T-helper 9 cell (primary cell): Measurements from ENCODE around the gene CAPN3.

ENCODE experiments used
- DNase-seq: peaks from one replicate; pipeline ENCODE4 v3.0.0-alpha.2; 2020

The CAPN3 gene

DNA sequence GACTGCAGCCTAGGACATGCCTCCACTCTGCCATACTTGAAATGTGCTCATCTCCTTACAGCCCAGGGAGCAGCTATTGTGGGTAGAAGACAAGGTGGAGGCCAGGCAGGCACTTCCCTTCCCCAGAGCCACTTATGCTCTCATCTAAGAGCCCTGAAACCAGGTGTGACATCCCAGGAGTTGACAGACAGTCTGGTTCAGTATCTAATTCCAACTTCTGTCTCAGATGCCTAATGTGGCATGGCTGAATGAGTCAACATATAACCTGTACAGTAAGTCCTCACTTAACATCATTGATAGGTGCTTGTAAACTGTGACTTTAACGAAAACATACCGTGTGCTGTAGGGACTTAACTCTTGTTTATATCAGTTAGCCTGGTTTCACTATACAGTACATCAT is 1.2 kb upstream of the CAPN3 start:
- DNase-seq, result no peak

DNA sequence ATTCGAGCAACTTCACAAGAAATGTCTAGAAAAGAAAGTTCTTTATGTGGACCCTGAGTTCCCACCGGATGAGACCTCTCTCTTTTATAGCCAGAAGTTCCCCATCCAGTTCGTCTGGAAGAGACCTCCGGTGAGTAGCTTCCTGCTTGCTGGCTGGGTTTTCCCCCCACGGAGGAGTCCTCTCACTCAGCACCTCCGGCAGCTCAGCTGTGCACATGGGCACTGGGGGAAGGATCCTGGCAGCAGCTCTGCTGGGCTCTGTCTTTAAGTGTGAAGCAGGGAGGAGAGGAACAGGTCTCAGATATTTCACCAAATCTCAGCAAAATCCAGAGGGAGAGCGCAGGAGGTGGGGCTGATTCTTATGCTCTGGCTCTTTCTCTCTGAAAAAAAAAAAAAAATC is 684 bp downstream of the CAPN3 start:
- no peak for DNase-seq

DNA sequence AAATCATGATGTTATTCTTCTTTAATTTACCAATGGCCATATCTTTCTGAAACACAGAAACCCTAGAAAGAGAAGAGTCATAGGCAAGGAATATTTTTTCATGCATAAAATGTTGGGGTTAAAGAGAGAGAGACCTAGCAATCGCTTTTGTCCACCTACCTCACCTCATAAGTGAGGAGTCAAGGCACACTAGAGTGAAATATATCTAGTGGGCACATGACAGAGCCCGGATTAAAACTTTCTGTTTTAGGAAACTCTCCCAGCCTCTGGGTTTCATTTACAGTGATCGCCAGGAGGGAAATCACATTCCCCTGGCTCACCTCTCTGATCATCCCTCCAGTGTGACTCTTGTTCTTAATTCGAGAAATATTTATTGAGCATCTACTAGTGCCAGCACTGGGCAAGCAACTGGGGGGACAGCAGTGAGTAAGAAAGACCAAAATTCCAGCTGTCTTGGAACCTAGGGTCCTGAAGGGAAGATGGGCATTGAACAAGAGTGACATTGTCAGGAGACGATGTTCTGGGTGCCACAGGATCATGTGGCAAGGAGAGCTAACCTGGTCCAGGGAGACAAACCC is 1.3 kb downstream of the CAPN3 start:
- no peak for DNase-seq

DNA sequence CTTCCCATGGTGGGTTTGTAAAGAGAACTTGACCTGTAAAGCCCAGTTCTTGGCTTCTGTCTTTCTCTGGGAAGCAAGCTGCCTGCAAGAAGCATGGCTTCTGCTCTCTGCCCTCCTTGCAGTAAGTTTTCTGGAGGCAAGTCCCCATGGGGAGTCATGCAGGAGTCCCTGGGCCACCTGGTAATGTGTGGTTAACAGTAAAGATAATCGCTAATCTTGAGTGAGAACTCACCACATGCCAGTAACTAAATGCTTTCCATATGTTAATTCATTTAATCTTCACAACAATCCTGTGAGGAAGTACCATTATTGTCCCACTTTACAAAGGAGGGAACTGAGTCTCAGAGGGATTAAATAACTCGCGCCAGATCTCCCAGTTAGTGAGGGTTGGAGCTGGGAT is 4.2 kb downstream of the CAPN3 start:
- no peak for DNase-seq

DNA sequence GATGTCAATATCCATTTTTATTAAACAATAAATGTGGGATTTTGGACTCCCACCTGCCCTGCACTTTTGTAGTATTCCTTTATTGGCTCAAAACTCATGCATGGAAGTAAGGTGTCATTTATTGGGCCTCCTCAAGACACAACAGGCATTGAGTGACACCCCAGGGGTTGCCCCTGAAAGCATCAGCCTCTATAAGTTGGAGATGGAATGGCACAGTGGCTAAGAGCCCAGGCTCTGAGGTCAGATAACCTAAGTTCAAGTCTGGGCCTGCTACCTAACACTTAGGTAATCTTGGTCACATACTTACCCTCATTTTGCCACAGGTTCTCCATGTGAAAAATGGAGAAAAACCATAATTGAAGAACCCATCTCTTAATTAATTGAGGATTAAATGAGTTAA is 4.6 kb downstream of the CAPN3 start:
- no peak for DNase-seq

DNA sequence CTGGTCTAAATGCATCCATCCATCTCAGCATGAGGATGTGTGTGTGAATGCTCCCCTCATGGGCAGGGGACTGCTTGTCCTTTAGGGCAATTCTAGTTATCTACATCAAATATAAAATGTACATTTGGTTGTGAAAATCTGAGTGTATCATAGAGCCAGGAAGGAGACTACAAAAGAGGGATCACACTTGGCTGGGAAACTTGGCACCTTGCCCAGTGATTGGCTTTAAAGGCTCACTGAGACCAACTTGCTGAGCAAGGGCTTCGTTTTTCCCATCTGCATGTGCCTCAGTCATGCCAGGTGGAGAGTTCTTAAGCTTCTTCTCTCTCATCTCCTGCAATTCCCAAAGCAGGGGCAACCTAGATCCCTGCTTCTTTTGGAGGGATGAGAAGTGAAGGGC is 5.2 kb downstream of the CAPN3 start:
- no peak for DNase-seq

DNA sequence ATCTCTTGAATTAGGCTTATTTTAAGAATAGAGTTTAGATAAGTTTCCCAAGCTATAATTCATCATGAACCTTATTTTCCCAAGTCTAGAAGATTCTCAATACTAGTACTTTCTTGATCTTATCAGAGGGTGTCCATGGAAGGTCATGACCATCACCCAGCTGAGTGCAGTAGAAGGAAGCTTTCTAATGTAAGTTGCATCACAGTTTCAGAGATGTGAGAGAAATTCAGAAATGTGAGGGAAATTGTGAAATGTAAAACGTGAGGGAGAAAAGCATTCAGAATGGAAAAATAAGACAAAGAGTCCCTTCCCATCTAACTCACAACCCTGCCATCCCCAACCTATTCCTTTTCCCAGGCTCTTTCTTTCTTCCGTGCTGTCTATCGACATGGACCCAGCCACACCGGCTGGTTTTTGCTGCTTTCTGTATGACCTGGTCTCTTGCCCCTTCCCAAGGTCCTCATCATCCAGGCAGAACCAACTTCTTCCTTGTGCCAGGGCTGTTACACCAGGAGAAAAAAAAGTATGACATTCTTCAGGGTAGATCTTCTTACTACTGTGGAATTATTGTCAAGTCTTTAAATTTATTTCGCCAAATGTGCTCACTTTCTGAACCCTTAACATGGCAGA is 6.7 kb downstream of the CAPN3 start:
- no peak for DNase-seq

DNA sequence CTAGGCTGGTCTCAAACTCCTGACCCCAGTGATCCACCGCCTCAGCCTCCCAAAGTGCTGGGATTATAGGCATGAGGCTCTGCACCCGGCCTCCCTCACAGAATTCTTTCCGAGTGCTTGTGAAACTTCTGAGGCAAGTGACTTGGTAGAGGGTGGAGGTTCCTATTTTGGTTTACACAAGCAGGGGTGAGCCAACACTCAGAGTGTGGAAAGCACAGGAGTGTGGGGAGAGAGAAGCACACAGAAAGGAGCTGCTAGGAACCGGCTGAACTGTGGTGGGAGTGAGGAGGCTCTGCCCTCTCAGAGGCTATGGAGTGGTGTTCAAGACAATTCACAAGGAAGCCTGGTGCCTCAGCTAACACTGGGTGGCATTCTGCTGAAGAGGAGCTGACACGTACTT is 7.7 kb downstream of the CAPN3 start:
- no peak for DNase-seq

DNA sequence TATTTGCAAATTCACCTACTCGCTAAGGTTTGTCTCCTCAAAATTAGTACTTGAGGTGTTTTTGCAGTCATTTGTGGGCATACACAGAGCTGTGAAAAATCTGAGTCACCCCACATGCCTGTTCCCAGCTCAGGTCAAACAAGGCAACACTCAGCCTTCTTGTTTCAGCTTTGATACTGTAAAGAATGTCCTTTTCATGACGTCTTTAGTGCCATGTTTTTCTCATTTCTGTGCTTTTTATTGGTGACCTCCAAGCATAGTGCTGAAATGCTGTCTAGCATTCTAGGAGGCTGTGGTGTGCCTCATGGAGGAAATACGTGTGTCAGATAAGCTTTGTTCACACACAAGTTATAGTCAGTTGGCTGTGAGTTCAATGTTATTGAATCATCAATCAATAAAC is 8.8 kb downstream of the CAPN3 start:
- DNase-seq, result no peak

DNA sequence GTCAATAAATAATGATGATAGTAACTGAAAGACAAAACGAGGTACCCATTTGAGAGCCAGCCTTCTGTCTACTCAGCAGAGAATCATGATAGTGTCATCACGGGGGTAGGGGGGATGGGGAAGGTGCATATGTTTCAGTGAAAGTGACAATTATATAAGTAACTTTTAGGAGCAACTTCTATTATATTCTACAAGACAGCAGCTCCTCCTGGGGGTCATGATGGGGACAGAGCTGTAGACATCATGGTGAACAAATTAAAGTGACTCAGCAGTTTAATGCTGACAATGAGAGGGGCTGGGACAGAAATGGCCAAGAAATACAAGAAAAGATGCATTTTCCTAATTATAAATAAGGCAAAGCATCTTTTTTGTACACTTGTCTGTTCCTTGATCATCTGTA is 11.8 kb downstream of the CAPN3 start:
- DNase-seq, result no peak

DNA sequence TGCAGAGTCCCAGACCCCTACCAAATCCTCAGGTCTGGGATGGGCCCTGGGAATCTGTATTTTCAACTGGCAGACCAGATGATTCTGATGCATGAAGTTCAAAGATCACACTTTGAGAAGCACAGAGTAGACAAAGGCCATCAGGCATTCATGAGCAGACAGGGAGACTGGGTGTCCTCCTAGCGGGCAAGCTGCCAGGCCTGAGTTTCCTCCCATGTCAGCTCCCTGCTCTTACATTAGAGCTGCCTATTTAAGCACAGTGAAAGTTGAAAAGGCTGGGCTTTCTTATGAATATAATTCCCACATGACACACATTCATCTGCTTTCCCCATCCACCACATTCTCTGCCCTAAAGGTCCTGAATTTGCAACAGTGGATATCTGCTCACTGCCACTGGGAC is 14.0 kb downstream of the CAPN3 start:
- DNase-seq, result no peak

DNA sequence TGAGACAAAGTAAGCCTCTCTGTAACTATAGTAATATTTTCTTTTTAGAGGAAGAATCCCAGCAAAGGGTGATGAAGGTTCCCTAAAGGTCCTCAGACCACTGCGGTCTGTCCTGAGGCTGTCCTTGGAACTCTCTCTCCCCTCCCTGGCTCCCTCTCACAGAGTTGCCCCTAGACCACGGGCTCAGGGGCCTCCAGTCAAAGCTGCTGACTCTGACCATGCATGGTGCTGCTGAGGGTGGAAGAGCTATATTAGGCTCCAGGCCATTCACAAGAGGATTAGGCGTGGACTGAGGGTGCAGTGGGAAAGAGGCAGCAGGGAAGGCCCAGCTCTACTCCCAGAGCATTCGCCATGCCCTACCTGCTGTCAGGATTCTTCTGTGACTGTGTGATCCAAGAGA is 14.6 kb downstream of the CAPN3 start:
- DNase-seq, result no peak

DNA sequence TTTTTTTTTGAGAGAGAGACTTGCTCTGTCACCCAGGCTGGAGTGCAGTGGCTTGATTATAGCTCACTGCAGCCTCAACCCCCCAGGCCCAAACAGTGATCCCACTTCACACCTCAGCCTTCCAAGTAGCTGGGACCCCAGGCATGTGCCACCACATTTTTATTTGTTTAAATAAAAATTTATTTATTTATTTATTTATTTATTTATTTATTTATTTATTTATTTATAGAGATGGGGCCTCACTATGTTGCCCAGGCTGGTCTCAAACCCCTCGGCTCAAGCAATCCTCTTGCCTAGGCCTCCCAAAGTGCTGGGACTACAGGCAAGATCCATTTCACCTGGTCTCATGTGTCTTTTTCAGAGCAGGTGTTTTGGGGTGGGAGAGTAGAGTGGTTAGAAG is 15.5 kb downstream of the CAPN3 start:
- no peak for DNase-seq

DNA sequence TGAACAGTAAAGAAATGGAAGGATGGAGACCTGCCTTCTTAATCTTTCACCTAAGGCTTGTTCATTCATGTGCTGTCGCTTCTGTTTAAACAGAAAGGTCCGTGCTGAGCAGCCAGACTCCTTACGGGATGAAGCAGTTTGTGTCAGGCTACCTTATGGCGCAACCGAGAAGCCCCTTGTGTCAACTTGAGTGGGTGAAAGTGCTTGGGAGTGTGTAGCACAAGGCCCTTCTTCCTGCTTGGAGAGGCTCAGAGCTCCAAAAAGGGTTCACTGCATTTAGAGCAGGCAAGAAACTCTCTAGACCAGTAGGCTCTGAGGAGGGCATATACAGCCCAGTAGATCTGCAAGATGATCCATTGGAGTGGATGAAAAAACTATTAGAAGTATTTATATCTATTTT is 16.0 kb downstream of the CAPN3 start:
- no peak for DNase-seq

DNA sequence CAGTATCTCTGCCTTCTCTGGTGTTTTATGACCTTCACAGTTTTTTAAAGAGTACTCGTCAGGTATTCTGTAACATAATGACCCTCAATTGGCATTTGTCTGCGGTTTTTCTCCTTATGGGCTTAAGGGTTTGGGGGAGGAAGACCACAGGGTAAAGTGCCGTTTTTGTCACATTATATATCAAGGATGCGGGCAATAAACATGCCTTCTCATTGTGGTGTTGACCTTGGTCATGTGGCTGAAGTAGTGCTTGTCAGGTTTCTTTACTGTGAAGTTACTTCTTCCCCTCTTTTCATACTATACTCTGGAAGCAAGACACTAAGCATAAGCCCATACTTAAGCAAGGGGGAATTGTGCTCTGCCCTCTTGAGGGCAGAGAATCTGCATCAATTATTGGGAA is 16.6 kb downstream of the CAPN3 start:
- DNase-seq, result no peak

DNA sequence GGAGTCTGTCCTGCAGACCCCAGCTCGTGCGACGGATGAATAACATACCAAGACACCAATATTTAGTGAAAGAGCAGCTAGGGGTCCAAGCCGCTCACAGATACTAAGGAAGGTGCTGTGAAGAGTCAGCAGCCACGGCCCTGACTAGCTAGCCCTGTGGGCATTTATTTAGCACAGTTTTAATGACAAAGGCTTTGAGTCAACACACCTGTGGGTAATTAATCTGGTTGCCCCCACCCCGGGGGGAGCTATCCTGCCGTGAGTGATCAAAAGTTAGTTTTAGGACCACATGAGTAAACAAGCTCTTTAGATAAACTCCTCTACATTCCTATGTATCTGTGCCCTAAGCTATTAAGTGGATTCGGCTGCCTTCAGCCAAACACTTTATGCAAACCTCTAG is 18.7 kb downstream of the CAPN3 start:
- no peak for DNase-seq

DNA sequence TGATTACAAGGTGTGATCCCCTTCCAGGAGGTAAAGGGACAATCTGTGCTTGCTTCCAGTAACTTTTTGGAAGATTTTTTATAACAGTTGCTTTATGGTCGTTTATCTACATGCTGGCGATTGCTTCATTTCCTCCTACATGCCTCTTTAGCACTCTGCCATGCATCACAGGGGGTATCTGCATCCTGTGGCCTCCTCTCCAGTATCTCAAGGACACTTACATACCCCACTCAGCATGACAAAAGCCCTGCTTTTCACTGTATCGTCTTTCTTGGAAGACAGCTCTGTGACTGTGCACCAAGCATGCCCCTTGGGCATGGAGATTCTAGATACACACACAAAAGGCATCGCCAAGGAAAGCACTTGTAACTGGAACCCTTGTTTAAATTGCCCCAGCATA is 25.3 kb downstream of the CAPN3 start:
- no peak for DNase-seq

DNA sequence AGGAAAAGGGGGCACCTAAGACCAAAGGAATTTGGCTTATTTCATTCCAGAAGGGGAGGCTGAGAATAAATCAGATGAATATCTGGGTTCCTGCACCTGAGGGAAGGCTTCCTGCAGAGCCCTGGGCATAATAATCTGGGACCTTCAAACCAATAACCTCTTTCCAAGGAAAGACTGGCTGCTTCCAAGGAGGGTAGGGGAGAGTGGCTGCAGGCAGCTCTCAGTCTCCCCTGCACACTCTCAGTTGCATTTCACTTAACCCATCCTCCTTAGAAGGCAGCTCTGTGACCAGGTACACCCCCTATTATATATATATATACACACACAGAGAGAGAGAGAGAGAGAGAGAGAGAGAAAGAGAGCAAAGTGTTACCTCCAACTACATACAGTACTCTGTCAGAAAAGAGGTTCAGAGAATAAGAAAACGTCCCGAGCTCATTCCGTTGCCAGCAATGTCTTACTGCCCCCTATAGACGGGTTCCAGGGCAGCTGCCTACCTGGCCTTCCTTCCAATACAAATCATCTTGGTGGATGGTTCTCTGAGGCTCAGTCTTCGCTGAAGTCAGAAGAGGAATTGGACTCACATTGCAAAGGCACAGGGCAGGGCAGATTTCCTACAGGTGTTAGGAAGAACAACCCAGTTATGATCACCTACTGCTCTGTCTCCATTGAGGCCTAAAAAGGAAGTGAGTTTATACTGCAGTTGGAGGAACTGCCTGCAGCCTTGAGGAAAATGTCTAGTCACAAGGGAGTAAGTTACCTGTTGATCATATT is 26.1 kb downstream of the CAPN3 start:
- no peak for DNase-seq

DNA sequence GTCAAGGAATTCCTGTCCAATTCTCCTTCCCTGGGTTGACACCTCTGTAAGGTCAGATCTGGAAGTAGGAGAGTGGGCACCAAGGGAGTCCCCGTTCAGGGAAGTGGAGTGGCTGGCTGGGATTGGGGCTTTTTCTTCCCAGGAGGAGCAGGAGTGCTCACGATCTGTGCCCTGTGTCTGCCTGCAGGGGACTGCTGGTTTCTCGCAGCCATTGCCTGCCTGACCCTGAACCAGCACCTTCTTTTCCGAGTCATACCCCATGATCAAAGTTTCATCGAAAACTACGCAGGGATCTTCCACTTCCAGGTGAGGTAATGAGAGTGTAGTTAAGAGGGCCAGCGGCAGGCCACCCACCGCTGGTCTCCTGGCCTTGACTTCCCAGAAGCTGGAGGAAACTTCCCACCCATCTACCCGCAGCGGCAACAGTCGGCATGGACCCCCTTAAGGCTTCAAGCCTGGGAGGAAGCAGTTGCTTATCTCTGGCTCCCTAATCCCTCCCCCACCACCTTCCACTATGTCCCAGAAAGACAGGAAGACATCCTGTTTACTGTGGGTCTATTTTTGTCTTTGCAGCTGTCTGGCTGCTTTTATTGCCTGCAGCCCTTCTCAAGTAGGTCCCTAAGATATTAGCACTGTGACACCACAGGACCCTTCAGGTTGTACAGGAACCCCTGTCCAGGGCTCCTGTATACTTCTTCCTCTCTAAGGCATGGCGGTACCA is 26.8 kb downstream of the CAPN3 start:
- no peak for DNase-seq

DNA sequence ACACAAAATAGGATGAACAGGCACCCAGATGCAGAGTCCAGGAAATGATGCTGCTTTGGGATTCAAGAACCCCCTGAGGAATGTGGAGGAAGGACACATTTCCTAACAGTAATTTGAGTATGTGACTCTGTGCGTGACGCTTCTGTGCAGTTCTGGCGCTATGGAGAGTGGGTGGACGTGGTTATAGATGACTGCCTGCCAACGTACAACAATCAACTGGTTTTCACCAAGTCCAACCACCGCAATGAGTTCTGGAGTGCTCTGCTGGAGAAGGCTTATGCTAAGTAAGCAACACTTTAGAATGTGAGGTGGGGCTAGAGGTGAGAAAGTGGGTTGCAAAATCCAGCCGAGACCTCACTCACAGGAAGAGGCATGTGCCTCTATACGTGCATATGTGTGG is 28.3 kb downstream of the CAPN3 start:
- no peak for DNase-seq

DNA sequence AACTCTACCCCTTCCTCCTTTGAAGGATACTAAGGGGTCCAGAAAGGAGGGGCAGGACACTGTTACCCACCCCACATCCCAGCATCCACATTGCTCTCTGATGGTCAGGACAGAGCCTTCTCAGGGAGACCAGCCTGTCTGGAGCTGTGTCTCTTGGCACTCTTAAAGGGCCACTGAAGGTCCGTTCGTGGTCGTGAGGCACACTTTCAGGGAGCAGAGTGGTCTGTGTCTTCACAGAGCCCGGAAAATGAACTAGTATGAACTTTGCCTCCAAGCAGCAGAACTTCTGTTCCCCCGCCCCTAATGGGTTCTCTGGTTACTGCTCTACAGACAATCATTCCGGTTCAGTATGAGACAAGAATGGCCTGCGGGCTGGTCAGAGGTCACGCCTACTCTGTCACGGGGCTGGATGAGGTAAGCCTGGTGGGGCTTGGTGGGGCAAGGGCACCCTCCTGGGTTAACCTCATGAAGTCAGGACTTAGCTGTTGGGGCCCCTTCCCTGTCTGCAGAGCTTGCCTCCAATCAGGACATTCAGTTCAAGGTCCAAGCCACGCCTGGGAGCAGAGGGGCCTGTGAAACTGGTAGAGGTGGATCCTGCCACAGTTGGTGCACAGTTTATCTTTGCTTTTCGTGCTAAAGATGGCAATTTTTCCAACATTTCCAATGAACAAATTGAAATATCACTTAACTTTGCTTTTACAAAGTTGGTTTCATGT is 33.2 kb downstream of the CAPN3 start:
- DNase-seq, result no peak

DNA sequence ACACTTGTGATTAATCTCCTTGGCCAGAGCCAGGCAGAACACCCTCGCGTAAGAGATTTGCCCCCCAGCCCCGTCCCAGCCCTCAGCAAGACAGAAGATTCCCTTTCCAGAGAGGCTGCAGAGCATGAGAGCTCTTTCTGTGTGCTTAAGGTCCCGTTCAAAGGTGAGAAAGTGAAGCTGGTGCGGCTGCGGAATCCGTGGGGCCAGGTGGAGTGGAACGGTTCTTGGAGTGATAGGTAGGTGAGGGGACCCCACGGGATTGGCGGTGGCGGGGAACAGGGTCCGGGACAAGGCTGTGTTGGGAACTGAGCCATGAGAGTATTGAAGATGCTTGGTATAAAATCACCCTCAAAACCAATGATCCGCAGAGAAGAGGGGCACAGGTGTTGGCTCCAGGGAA is 34.8 kb downstream of the CAPN3 start:
- no peak for DNase-seq

DNA sequence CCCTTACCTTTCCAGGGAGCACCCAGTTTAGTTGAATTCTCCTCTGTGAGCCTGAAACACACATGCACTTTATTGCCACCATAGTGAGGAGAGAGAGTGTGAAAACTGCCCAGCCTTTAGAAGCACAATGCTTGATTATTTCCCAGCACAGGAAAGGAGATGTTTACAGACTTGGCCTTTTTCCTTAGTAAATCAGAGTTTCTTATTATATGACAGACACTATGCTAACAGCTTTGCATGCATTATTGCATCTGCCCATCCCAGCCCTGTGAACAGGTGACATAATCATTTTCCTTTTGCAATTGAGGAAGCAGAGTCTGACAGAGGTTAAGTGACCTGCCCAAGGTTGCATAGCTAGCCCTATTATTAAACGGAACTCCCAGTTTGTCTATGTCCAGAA is 36.5 kb downstream of the CAPN3 start:
- DNase-seq, result no peak
